K562 (cell line): ENCODE data around the gene MED13L. TPM values are rescaled to one million over a fixed set of nuclear protein-coding genes. Genes with fewer than 3 reads are reported as not detected.

Experiments used
- ATAC-seq: fragments of 200-7000 bp; cut with Tn5 transposase; 3 replicates; pipeline ENCODE4 v1.9.1; 2020; ENCODE audit warnings: moderate library complexity
- BruUV-seq: library from RNA; stranded (reverse); fragments of 400-500 nt; replicated peaks from 2 replicates; lab custom pipeline; 2021; lab: Mats Ljungman, UMichigan
- CTCF ChIA-PET: fragments of 300-600 bp; formaldehyde crosslinking; extraction: SDS; loops from one replicate; lab custom pipeline; 2021; ENCODE audit warnings: low intra/inter-chr PET ratio; lab: Yijun Ruan, JAX
- POLR2A ChIA-PET: fragments of 300-600, 350-650 bp; sonication (Branson Sonifier 250); formaldehyde crosslinking; extraction: SDS; loops from one replicate; lab custom pipeline; 2021; ENCODE audit warnings: antibody characterized with exemption, inconsistent platforms; lab: Yijun Ruan, JAX
- DNase-seq, 4 experiments: peaks; one replicate each; pipeline versions ENCODE4 v3.0.0 to v3.0.0-alpha.2; 2011 to 2018; ENCODE audit warnings: low spot score in 3 of 4, mixed read lengths in 3 of 4; ENCODE audit errors: extremely low read depth in 1 of 4
- FAIRE-seq: peaks from 2 replicates; lab custom pipeline; 2011; peaks lifted over from hg19 to GRCh38; lab: Jason Lieb, UNC
- H2AFZ ChIP-seq: 2 replicates; pipeline ENCODE4 v1.6.0; 2011; ENCODE audit warnings: low read depth, low read length, control low read depth, inconsistent platforms
- H3K27ac ChIP-seq: fragments of 200-600 bp; 3 replicates; pipeline ENCODE4 v1.8.0; 2011; ENCODE audit warnings: low read depth, mild to moderate bottlenecking, control low read depth, inconsistent platforms, low read length, moderate library complexity, mixed read lengths; ENCODE audit errors: extremely low read depth
- H3K27me3 ChIP-seq, 2 experiments: fragments of 300-600 bp in 1 of 2; 2 replicates in 1 of 2; 3 replicates in 1 of 2; pipeline versions ENCODE4 v1.6.0 to v1.8.0; 2011; ENCODE audit warnings: inconsistent platforms in 2 of 2, low read length in 2 of 2, mild to moderate bottlenecking in 1 of 2, mixed read lengths in 1 of 2, moderate library complexity in 1 of 2; ENCODE audit not compliant: control insufficient read depth in 2 of 2, insufficient read depth in 2 of 2
- H3K36me3 ChIP-seq: fragments of 300-600 bp; 3 replicates; pipeline ENCODE4 v1.8.0; 2011; ENCODE audit warnings: mild to moderate bottlenecking, low read length, inconsistent platforms; ENCODE audit not compliant: control insufficient read depth, insufficient read depth
- H3K4me1 ChIP-seq, 2 experiments: fragments of 200-600 bp in 1 of 2; replicated peaks in 1 of 2; 2 replicates in 1 of 2; 3 replicates in 1 of 2; pipeline versions ENCODE4 v1.5.1 to v1.8.0; 2011; ENCODE audit warnings: inconsistent platforms in 2 of 2, low read length in 2 of 2, mild to moderate bottlenecking in 1 of 2, mixed read lengths in 1 of 2, moderate library complexity in 1 of 2; ENCODE audit not compliant: control insufficient read depth in 2 of 2, insufficient read depth in 2 of 2
- H3K4me2 ChIP-seq: 2 replicates; pipeline ENCODE4 v1.6.1; 2011; ENCODE audit warnings: low read length, control low read depth, inconsistent platforms, mixed read lengths; ENCODE audit not compliant: insufficient read depth
- H3K4me3 ChIP-seq: fragments of 200-600 bp; sonication (generic), shearing (Covaris generic); 2 replicates; pipeline ENCODE4 v1.5.1; 2016; ENCODE audit warnings: control low read depth, inconsistent platforms
- H3K79me2 ChIP-seq: fragments of 200-600 bp; 3 replicates; pipeline ENCODE4 v1.8.0; 2011; ENCODE audit warnings: low read length, inconsistent platforms; ENCODE audit not compliant: control insufficient read depth, insufficient read depth
- H3K9ac ChIP-seq, 2 experiments: 2 replicates each; pipeline versions ENCODE4 v1.6.0 to v1.6.1; 2011; ENCODE audit warnings: low read depth in 2 of 2, low read length in 2 of 2, control low read depth in 1 of 2, inconsistent platforms in 1 of 2, mild to moderate bottlenecking in 1 of 2, mixed read lengths in 1 of 2; ENCODE audit not compliant: insufficient read depth in 1 of 2
- H3K9me1 ChIP-seq: one replicate; pipeline ENCODE4 v1.6.0; 2011; ENCODE audit warnings: inconsistent platforms, mild to moderate bottlenecking, low read length, moderate library complexity; ENCODE audit not compliant: control insufficient read depth, insufficient read depth
- H3K9me3 ChIP-seq: replicated peaks from 2 replicates; pipeline ENCODE4 v1.5.1; 2011; ENCODE audit warnings: low read depth, low read length, inconsistent platforms; ENCODE audit not compliant: control insufficient read depth, insufficient read depth
- H4K20me1 ChIP-seq: replicated peaks from 2 replicates; pipeline ENCODE4 v1.6.1; 2011; ENCODE audit warnings: low read length, inconsistent platforms, mixed read lengths; ENCODE audit not compliant: control insufficient read depth, insufficient read depth
- CREBBP ChIP-seq: IDR thresholded peaks from one replicate; pipeline ENCODE4 v1.6.1; 2012; ENCODE audit warnings: low read depth, mild to moderate bottlenecking, control low read depth, inconsistent platforms, low read length
- ETS2 ChIP-seq: IDR thresholded peaks from 2 replicates; pipeline ENCODE4 v1.6.1; 2016; ENCODE audit warnings: borderline replicate concordance, missing genetic modification characterization, mild to moderate bottlenecking, moderate library complexity, missing compliant biosample characterization; ENCODE audit not compliant: poor library complexity, severe bottlenecking
- MYNN ChIP-seq, 2 experiments: sonication (generic); formaldehyde crosslinking in 1 of 2; IDR thresholded peaks; 2 replicates each; pipeline versions ENCODE4 v1.5.0 to v1.6.1; 2016 to 2020; ENCODE audit warnings: antibody characterized with exemption in 1 of 2, missing genetic modification reagents in 1 of 2
- NFIX ChIP-seq: fragments of 250-450 bp; sonication (Bioruptor Pico); IDR thresholded peaks from 2 replicates; pipeline ENCODE4 v1.4.0; 2020; ENCODE audit warnings: low read depth, mild to moderate bottlenecking, moderate library complexity
- SIN3A ChIP-seq, 2 experiments: fragments of 150-350 bp in 1 of 2; IDR thresholded peaks; 2 replicates each; pipeline ENCODE4 v1.6.1; 2011 to 2016; ENCODE audit warnings: borderline replicate concordance in 2 of 2, low read depth in 2 of 2, low read length in 2 of 2, mild to moderate bottlenecking in 2 of 2, moderate library complexity in 2 of 2; ENCODE audit not compliant: control insufficient read depth in 1 of 2
- WGBS: fragments of 100-300 bp; shearing (Covaris generic); methylation state at CpG from one replicate; pipeline ENCODE4 v1.1.6; 2016; ENCODE audit warnings: low coverage, mixed read lengths; ENCODE audit not compliant: insufficient coverage; ENCODE audit errors: missing lambda C conversion rate; 5-methylcytosine and 5-hydroxymethylcytosine counted together
- in situ Hi-C: fragments of 300-500 bp; cut with MboI; formaldehyde crosslinking; loops from 4 replicates; pipeline ENCODE4 v1.15.0; 2018; ENCODE audit warnings: inconsistent platforms, mixed read lengths
- intact Hi-C: fragments of 100-400 bp; cut with micrococcal nuclease; formaldehyde crosslinking; loops from 2 replicates; pipeline ENCODE4 v1.14.2; 2022
- polyA plus RNA-seq, 8 experiments: library from polyadenylated mRNA; depleted of rRNA in 4 of 8; stranded (reverse) in 5 of 8; unstranded in 3 of 8; fragments of >200 nt; fragmentation: Nextera tagmentation in 2 of 8; fragmentation: Illumina TruSeq in 1 of 8; extraction: Ambion mirVana in 2 of 8; extraction: Trizol in 1 of 8; gene quantifications; 2 replicates each; pipeline versions ENCODE4 v1.2.1 to v1.2.3, GENCODE V29; 2011 to 2014; ENCODE audit warnings: inconsistent platforms in 1 of 8, missing spikeins in 1 of 8
- total RNA-seq, 7 experiments: library from RNA; depleted of rRNA in 6 of 7; stranded (reverse); fragments of >200 nt in 6 of 7; fragmentation: Illumina TruSeq in 2 of 7; extraction: Trizol in 2 of 7; gene quantifications; 2 replicates each; pipeline versions ENCODE4 v1.2.1 to v1.2.3, GENCODE V29; 2011 to 2021; ENCODE audit warnings: low replicate concordance in 1 of 7

MED13L gene
- total and polyA plus RNA-seq, 9 of the 15 experiments (the other 6 are each of a cell fraction or from before 2014, with no cell fraction given): 13.4 to 90.3 (median 36.9) TPM

DNA sequence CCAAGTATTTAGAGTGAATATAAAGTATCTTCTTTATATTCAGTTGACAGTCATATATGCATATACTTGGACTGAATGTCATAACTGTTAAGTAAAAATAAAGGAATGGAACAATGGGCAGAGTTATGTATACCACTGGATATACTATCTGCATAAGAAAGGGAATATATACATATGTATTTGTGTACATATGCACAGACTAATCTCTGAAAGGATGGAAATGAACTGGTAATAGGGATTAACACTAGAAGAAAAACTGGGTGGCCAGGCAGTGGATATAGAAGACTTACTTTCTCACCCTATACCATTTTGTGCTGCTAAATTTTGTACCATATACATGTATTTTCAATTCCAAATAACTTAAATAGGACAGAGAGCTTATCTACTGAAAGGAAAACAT is 200.1 kb downstream of the MED13L start:
- Histone ChIP-seq H3K27me3 (no peaks in the 10 kb centered on the region), H3K9me1 (no peaks in the 10 kb centered on the region), H4K20me1 (no peaks in the 10 kb centered on the region; the same call in 1 of the 2 replicates), H3K9me3 (no peaks in the 10 kb centered on the region), H3K9ac (no peak overlapping the region), H3K4me3 (no peak overlapping the region), H2AFZ (no peak overlapping the region), H3K27ac (no peak overlapping the region), H3K4me2 (no peak overlapping the region), H3K36me3 (no peaks in the 10 kb centered on the region; the same call in 1 of the 3 replicates), H3K79me2 (peaks cover 43% of the 10 kb centered on the region; the same call in 2 of the 3 replicates), H3K4me1 (no peaks in the 10 kb centered on the region)
- BruUV-seq: no TSS peak
- CTCF ChIA-PET: no interaction called here
- intact Hi-C loops: no loop called here
- DNase-seq: no peak
- POLR2A ChIA-PET: interaction anchor here (0.7 kb wide), 1 partner anchor 266 kb away, joined by 3 read pairs; no protein-coding TSS in a partner anchor
- ATAC-seq: no peak
- no peak for FAIRE-seq
- TF ChIP-seq CREBBP: no peak
- TF ChIP-seq SIN3A (IDR thresholded peaks at IDR 0.05; ENCODE audit: borderline replicate concordance in 2 of 2, control insufficient read depth in 1 of 2, low read depth in 2 of 2, low read length in 2 of 2): no peak
- TF ChIP-seq NFIX: no peak
- TF ChIP-seq ETS2 (tag): no peak
- in situ Hi-C loops: no loop called here

DNA sequence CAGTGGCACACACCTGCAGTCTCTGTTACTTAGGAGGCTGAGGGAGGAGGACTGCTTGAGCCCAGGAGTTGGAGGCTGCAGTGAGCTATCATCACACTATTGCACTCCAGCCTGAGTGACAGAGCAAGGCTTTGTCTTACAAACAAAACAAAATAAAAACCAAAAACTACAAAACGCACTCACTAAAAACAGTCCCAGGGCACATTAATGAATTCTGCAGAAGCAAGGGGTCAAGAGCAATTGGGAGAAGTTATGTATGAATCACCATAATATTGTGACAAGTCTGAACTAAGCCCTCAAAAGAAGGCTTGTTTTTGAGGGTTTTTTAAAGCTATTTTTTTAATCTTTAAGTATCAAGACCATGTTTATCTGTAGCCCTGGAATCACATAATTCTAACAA is 201.1 kb downstream of the MED13L start:
- Histone ChIP-seq H2AFZ (no peak overlapping the region), H3K79me2 (peaks cover 39% of the 10 kb centered on the region; the same call in 2 of the 3 replicates), H3K36me3 (no peaks in the 10 kb centered on the region; the same call in 1 of the 3 replicates), H3K4me2 (no peak overlapping the region), H3K4me3 (no peak overlapping the region), H3K9me3 (no peaks in the 10 kb centered on the region), H3K9ac (no peak overlapping the region), H4K20me1 (no peaks in the 10 kb centered on the region; the same call in 1 of the 2 replicates), H3K27me3 (no peaks in the 10 kb centered on the region), H3K27ac (no peak overlapping the region), H3K4me1 (no peaks in the 10 kb centered on the region)
- intact Hi-C loops (no loop called here), in situ Hi-C loops (no loop called here)
- no peak for DNase-seq
- no TSS peak for BruUV-seq
- no peak for ATAC-seq
- POLR2A ChIA-PET: no interaction called here
- no peak for FAIRE-seq
- WGBS: 84% methylated on average over 1 of the region's 1 CpG
- no peak for TF ChIP-seq MYNN (IDR thresholded peaks at IDR 0.05)
- TF ChIP-seq MYNN (CRISPR knock-in tag; IDR thresholded peaks at IDR 0.05): no peak
- TF ChIP-seq, all 486 proteins: peak for 0
- CTCF ChIA-PET: no interaction called here
- no peaks in the 10 kb centered on the region for H3K9me1 ChIP-seq
